OCI-M2 (cell line): ENCODE measurements around the gene ATP8A2.
"Not testable (repeated sequence)": the region's sequence is repeated elsewhere in the genome, so short reads cannot be mapped to it uniquely, and the experiment has no call there.

ENCODE experiments used
- DNase-seq: peaks from one replicate; lab custom pipeline; 2025; ENCODE audit not compliant: unreplicated experiment; lab: John Stamatoyannopoulos, UW

The ATP8A2 gene

DNA sequence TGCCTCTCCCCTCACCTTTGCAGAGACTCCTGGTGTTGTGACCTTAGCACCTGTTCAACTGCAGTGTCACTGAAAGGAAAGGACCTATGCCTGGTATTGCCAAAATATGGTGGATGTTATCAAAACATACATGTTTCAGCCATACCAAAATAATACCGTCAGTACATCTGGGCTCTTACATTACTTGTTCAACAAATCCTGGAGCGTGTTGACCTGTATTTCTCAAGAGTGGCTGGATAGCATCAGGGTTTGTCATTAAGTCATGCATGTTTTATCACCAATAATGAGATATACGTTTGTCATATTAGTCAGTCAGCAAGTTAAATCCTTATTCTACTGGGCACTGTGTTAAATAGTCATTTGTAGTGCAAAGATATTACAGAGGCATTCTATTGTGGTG, 389.3 kb downstream of the ATP8A2 start:
- DNase-seq = no peak

DNA sequence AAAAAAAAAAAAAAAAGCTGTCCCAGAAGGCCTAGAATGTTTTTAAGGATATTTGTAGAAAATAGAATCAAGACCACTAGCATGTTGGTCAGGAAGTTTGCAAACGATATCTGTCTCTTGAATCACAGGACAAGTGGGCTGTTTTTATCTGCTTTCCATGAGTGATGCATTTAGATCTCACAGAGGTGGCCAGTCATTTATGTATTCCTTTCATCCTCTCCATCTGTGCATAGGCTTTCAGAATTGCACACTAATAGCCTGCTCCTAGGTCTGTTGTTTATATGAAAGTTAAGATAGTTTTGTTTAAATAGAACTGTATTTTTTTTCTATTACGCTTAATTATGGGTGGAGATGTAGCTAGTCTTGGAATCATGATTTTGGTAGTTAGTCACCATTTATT, 390.5 kb downstream of the ATP8A2 start:
- no peak for DNase-seq

- no peak for DNase-seq
Observed at GRCh38 chr13:25762795-25763377, 391.1 kb downstream of the ATP8A2 start.

DNA sequence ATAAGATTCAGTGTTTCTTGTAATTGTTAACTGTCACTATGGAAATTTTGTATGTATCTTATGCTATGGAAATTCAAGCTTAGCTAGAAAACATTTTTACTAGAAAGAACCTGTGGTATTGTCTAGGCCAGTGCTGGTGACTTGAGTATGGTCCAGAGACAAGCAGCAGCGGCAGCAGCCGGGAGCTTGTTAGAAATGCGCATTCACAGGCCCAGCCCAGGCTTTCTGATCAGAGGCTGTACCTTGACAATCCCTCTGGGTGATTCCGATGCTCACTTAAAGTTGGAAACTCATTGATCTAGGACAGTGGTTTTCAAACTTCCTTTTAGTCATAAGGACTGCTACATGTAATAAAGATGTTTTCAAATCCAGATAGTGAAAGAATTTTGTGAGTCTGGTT, 392.6 kb downstream of the ATP8A2 start:
- no peak for DNase-seq

- DNase-seq = no peak
Observed at GRCh38 chr13:25765266-25765665, 393.5 kb downstream of the ATP8A2 start.

DNA sequence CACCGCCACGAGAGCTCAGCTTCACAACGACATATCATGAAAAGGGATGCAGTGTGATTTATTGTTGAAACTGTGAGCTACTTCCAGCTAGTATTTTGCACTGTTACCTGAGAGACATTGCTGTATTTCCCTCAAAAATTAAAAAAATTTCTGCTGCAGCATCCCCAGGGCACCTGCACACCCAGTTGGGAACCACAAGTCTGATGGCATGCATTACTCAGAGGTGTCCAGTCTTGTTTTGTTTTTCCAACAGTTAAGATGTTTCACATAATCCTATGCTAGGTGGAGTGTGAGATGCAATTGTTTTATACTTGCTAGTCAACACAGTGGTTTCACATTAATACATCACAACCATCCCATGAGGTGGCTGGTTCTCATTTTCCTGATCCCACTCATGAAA, 394.8 kb downstream of the ATP8A2 start:
- no peak for DNase-seq

DNA sequence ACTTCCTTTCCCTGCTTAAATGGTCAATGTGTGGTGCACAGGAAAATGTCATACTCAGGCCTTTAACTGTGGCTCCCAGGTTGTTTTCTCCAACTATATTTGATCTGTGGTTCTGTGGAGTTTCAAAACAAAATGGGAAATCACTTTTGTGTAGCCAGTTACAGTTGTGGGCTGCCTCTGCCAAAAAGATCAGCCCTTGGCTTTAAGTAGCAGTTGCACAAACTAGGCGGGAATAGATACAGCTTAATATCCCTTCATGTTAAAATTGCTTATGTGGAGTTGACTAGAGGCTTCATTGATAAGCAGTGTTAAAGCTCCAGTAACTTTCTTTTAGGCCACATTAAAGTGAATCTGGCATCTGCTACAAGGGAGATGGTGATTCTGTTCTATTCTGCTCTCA, 395.2 kb downstream of the ATP8A2 start:
- DNase-seq = no peak

DNA sequence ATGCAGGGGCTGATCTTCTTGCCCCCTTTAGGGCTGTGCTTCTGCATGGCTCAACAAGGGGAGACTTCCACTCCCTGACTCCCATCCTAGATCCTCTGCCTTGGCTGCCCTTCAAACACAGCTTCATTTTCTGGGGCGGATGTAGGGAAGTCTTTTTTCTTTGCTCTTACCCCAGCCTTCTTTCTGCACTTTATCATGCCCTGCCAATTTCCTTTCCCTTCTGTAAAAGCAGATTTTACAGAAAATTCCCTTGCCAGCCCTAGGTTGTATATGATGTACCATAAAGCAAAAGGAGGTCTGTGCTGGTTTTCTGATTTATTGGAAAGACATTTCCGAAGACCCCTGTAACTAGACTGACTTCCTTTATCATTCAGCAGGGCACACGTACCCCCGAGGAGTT, 396.6 kb downstream of the ATP8A2 start:
- DNase-seq = no peak

- no peak for DNase-seq
Observed at GRCh38 chr13:25768838-25769237, 397.1 kb downstream of the ATP8A2 start.

DNA sequence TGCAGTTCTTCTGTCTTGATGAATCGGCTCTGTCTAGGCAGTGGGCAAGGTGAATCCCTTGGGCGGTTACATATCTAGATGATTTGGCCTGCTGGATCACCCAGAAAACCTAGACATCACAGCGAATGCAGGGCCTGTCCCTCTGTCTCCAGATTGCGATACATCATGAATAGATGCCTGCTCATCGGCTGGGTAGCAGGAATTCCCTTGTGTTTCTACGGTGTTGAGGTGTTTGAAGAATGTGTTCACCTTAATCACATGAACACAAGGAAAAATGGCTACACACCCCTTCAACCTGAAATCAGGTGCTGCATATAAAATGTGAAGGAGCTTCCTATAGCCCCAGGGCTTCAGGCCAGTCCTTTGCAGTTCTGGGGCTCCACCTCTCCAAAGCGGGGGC, 398.8 kb downstream of the ATP8A2 start:
- DNase-seq = no peak

DNA sequence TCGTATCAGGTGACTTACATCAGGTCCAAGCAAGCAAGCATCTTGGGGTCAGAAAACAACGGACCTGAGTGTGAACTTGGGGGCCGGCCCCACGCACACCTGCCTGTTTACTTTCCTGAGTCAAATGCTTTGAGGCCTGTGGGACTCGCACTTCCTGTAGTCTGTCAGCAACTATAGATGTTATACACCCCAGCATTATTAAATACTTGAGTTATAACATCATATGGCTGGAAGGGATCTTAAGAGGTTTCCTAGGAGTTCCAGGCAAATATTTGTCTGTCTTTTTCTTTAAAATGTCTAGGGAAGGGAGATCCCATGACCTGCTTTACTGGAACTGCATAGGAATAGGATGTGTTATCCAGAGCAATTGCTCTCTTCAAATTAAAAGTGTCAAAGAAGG, 399.4 kb downstream of the ATP8A2 start:
- no peak for DNase-seq

GRCh38 chr13:25771641-25772478, 400.1 kb downstream of the ATP8A2 start:
- no peak for DNase-seq

GRCh38 chr13:25772534-25772933, 400.8 kb downstream of the ATP8A2 start:
- not testable (repeated sequence) for DNase-seq

GRCh38 chr13:25774056-25774455, 402.3 kb downstream of the ATP8A2 start:
- DNase-seq = not testable (repeated sequence)

DNA sequence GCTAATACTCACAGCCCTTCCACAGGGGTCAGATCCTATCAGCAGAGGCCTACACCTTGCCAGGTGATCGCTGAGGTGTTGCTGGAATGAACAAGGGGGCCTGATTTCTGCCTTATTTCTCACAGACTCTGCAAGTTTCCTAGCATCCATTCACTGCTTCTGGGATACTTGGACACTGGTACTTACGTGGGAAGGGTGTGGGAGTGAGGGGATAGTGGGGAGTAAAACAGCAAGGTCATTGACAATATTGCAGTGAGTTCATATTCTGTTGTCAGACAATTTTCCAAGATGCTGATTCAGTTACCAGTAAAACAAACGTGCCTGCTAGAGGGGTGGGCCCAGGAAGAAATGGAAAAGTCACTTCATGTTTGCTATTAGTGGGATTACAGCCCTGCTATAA, 403.5 kb downstream of the ATP8A2 start:
- no peak for DNase-seq

GRCh38 chr13:25775986-25776385, 404.2 kb downstream of the ATP8A2 start:
- DNase-seq = no peak

GRCh38 chr13:25776722-25777121, 404.9 kb downstream of the ATP8A2 start:
- DNase-seq = no peak

GRCh38 chr13:25777509-25777908, 405.7 kb downstream of the ATP8A2 start:
- no peak for DNase-seq

DNA sequence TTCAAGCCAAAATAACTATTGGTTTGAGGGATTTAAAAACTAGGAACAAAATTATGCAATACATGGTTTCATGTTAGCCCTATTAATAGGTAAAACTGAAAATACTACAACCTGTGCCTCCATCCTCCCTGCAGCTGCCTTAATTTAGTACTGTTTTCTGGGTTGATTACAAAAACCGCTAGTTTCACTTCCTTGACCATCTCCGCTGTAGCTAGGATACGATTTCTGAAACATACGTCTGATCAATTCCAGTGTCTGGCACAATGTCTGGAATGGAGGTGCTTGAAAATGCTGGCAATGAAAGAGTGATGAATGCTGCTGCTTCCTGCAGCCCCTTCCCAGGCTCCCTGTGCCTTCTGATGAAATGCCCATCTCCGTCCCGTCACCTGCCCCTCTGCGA, 406.6 kb downstream of the ATP8A2 start:
- no peak for DNase-seq

GRCh38 chr13:25778808-25779305, 407.1 kb downstream of the ATP8A2 start:
- no peak for DNase-seq

DNA sequence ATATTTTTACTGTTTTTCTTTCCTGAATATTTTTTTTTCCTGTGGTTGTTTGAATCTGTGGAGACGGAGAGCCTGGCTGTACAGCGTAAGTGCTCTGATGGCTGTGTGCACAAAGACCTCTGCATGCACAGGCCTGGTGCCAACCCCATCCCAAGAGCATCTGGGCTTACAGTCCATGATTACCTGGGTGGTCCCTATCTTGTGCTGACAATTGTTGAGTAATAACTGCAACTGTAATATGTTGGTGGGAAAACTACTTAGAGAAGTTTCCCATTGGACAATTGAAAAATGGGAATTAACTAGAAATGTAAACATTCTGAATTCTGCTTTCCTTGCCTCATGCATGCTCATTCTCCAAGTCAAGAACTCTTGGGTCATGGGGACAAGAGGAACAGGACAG, 411.3 kb downstream of the ATP8A2 start:
- no peak for DNase-seq

- no peak for DNase-seq
Observed at GRCh38 chr13:25783601-25784024, 411.8 kb downstream of the ATP8A2 start.

DNA sequence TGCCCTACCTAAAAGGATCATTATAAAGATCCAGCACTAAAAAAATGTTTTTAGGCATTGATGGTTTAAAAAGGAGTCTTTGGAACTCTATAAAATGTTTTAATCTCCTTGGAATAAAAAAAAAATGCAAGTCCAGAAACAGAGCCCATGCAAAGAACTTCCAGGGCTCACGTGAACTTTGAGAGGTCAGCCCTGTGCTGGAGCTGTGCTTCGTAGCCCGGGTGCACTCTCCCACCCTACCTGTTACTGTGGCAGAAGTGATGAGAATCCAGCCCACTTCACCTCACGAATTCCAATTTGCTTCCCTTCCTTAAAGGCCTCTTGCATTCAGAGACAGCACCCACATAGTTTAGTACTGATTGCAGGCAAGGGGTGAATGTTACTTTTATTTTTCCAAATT, 412.3 kb downstream of the ATP8A2 start:
- no peak for DNase-seq
